ENCODE results near the gene PTPRQ.

The PTPRQ gene

GRCh38 chr12:80707126-80707829 lies 263.2 kb downstream of the PTPRQ start, which contains the start of gene MYF6:
TSS of gene MYF6 (plus strand) at chr12:80707634. CDS start at chr12:80707720, 86 bp downstream.
- H3K4me3 ChIP-seq (ENCODE audit: low read depth, low read length) = no peak within 1 kb of the TSS

GRCh38 chr12:80707830-80708258 lies 263.8 kb downstream of the PTPRQ start:
- no peak for TF ChIP-seq CTCF (IDR thresholded peaks at IDR 0.05; ENCODE audit: low read depth, low read length)
- H3K4me3 ChIP-seq (ENCODE audit: low read depth, low read length) = no peak overlapping the region

More at GRCh38 chr12:80707126-80707829, 263.2 kb downstream of the PTPRQ start, which contains the start of gene MYF6:
- TF ChIP-seq CTCF (IDR thresholded peaks at IDR 0.05; ENCODE audit: low read depth, low read length) = no peak

- H3K4me3 ChIP-seq (ENCODE audit: low read depth, low read length) = no peak overlapping the region
- TF ChIP-seq CTCF (IDR thresholded peaks at IDR 0.05; ENCODE audit: low read depth, low read length) = no peak
These were observed 264.4 kb downstream of the PTPRQ start for GRCh38 chr12:80708259-80708974.

GRCh38 chr12:80708975-80709328 lies 264.9 kb downstream of the PTPRQ start:
- H3K4me3 ChIP-seq (ENCODE audit: low read depth, low read length) = no peak overlapping the region
- no peak for TF ChIP-seq CTCF (IDR thresholded peaks at IDR 0.05; ENCODE audit: low read depth, low read length)

- peak; percentile 19 for TF ChIP-seq CTCF (IDR thresholded peaks at IDR 0.05; ENCODE audit: low read depth, low read length)
- no peak overlapping the region for H3K4me3 ChIP-seq (ENCODE audit: low read depth, low read length)
These were observed 266.0 kb downstream of the PTPRQ start for GRCh38 chr12:80709811-80710726.

GRCh38 chr12:80710727-80711449 lies 266.9 kb downstream of the PTPRQ start:
- no peak for TF ChIP-seq CTCF (IDR thresholded peaks at IDR 0.05; ENCODE audit: low read depth, low read length)
- no peak overlapping the region for H3K4me3 ChIP-seq (ENCODE audit: low read depth, low read length)

All from WI38 (cell line).